Fibroblast of mammary gland (primary cell): Measurements from ENCODE around the gene GYS2.
"Not testable (repeated sequence)": the region's sequence is repeated elsewhere in the genome, so short reads cannot be mapped to it uniquely, and the experiment has no call there.

ENCODE experiments used
- DNase-seq: peaks from one replicate; pipeline ENCODE4 v3.0.0-alpha.2; 2010; ENCODE audit warnings: low read depth
- H3K4me3 ChIP-seq: 2 replicates; pipeline ENCODE4 v1.5.1; 2011; ENCODE audit warnings: low read depth, mild to moderate bottlenecking, low read length, moderate library complexity; ENCODE audit not compliant: control insufficient read depth
- CTCF ChIP-seq: conservative IDR thresholded peaks from 2 replicates; pipeline ENCODE4 v1.5.1; 2011; ENCODE audit warnings: low read depth, low read length, inconsistent platforms; ENCODE audit not compliant: control insufficient read depth, insufficient read depth

Gene GYS2

DNA sequence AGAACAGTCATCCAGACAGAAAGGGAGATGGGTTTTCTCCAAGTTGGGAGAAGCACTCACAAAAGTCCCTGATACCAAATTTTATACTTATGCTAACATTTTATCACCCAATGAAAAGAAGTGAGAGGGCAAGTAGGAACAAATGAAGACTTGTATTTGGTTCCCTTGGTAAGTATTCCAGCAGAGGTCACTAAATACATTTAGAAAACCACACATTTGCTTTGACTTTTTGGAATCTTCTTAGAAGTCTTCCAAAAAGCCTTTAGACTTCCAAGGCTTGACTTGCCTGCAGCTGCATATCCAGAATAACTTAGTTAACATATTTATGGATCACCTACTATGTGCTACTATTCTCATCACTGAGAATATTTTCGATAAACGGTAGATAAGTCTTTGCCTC is 3.1 kb upstream of the GYS2 start:
- peak; percentile 35 for TF ChIP-seq CTCF
- H3K4me3 ChIP-seq: no peak overlapping the region
- peak; percentile 45 for DNase-seq

DNA sequence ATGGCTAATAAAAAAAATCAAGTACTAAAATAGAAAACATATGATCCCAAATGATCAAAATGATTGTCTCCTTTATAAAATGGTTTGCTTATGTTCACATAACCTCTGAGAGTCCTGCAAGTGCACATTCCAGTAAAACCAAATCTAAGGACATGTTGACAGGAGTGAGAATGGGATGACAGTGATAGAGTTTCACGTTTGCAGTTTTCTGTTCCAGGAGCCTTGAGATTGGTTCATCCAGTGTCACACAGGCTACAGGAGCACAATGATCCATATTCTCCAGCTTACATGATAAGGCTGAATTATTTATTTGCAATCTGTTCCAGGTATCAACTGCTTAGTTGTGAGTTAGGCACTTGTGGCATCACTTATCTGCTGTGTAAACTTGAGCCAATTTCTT is 1.5 kb upstream of the GYS2 start:
- TF ChIP-seq CTCF: no peak
- DNase-seq: no peak
- H3K4me3 ChIP-seq: no peak overlapping the region

- DNase-seq: no peak
- no peak for TF ChIP-seq CTCF
- H3K4me3 ChIP-seq: no peak overlapping the region
These were observed 1.9 kb downstream of the GYS2 start for GRCh38 chr12:21602774-21603173.

GRCh38 chr12:21600196-21600595 is 4.5 kb downstream of the GYS2 start:
- no peak overlapping the region for H3K4me3 ChIP-seq
- DNase-seq: no peak
- TF ChIP-seq CTCF: no peak

GRCh38 chr12:21599143-21599999 is 5.3 kb downstream of the GYS2 start:
- TF ChIP-seq CTCF: no peak
- H3K4me3 ChIP-seq: no peak overlapping the region
- no peak for DNase-seq

GRCh38 chr12:21598651-21599050 is 6.0 kb downstream of the GYS2 start:
- no peak for DNase-seq
- TF ChIP-seq CTCF: no peak

GRCh38 chr12:21595356-21595755 is 9.3 kb downstream of the GYS2 start:
- not testable (repeated sequence) for DNase-seq, H3K4me3 ChIP-seq

More at GRCh38 chr12:21598651-21599050, 6.0 kb downstream of the GYS2 start:
- no peak overlapping the region for H3K4me3 ChIP-seq
